Thyroid gland (tissue), 4 donors: Measurements from ENCODE around the gene SUCLG2. TPM values are rescaled to one million over a fixed set of nuclear protein-coding genes. Genes with fewer than 3 reads are reported as not detected.

Experiments
- DNase-seq, 2 donors: peaks; one replicate each; pipeline ENCODE4 v3.0.0-alpha.2; 2019
- H3K27ac ChIP-seq, 3 donors: fragments of 200-600 bp; sonication (generic); 1 replicate in 2 of 3; 2 replicates in 1 of 3; pipeline ENCODE4 v1.5.1; 2016 to 2019; ENCODE audit warnings: mild to moderate bottlenecking in 1 of 3, moderate library complexity in 1 of 3
- H3K27me3 ChIP-seq: fragments of 200-600 bp; sonication (generic); one replicate; pipeline ENCODE4 v1.5.1; 2019
- H3K36me3 ChIP-seq, 2 donors: fragments of 200-600 bp; sonication (generic); one replicate each; pipeline ENCODE4 v1.5.1; 2016 to 2019
- H3K4me1 ChIP-seq, 2 donors: fragments of 200-600 bp; sonication (generic); one replicate each; pipeline ENCODE4 v1.5.1; 2017 to 2019
- H3K4me3 ChIP-seq, 3 donors: fragments of 200-600 bp; sonication (generic); replicated peaks in 1 of 3; 1 replicate in 2 of 3; 2 replicates in 1 of 3; pipeline ENCODE4 v1.5.1; 2016; ENCODE audit warnings: mild to moderate bottlenecking in 1 of 3
- H3K9me3 ChIP-seq: fragments of 200-600 bp; sonication (generic); one replicate; pipeline ENCODE4 v1.5.1; 2017
- POLR2A ChIP-seq, 2 donors: fragments of 450-650 bp; IDR thresholded peaks; one replicate each; pipeline ENCODE4 v1.6.1; 2017; ENCODE audit warnings: antibody characterized with exemption in 2 of 2, mild to moderate bottlenecking in 2 of 2, moderate library complexity in 1 of 2
- WGBS, 2 donors: methylation state at CpG; one replicate each; pipeline ENCODE4 v1.1.5; 2017; 5-methylcytosine and 5-hydroxymethylcytosine counted together
- intact Hi-C: fragments of 100-400 bp; cut with DNase I; formaldehyde crosslinking; loops from one replicate; pipeline ENCODE4 v1.15.1; 2023
- total RNA-seq, 4 donors: library from RNA; depleted of rRNA; stranded (reverse); fragments of >200 nt; gene quantifications; one replicate each; pipeline ENCODE4 v1.2.3, GENCODE V29; 2016
- TF ChIP-seq, protein P1 (sequence below), 6 experiments: fragments of 200-600 bp in 3 of 6; fragments of 450-650 bp in 3 of 6; sonication (generic) in 3 of 6; IDR thresholded peaks; one replicate each; pipeline ENCODE4 v1.5.1; 2016 to 2019; ENCODE audit warnings: antibody characterized with exemption in 6 of 6, mild to moderate bottlenecking in 2 of 6, inconsistent platforms in 1 of 6, moderate library complexity in 1 of 6

The SUCLG2 gene
- total RNA-seq, 4 donors from 2014 or later: 64.4 to 70.9 (median 70.7) TPM

GRCh38 chr3:67691207-67691606 lies 36.8 kb upstream of the SUCLG2 start:
- intact Hi-C loops: no loop called here
- H3K27me3 ChIP-seq: no peaks in the 10 kb centered on the region
- whole genome bisulfite sequencing, 2 donors: 81 to 82% methylated on average over 1 of the region's 1 CpG

GRCh38 chr3:67689806-67690205 lies 35.4 kb upstream of the SUCLG2 start:
- no peak overlapping the region for H3K27ac ChIP-seq
- no peaks in the 10 kb centered on the region for H3K9me3 ChIP-seq
- H3K4me3 ChIP-seq: no peak overlapping the region
- H3K4me1 ChIP-seq: no peaks in the 10 kb centered on the region
- intact Hi-C loops: no loop called here
- no peaks in the 10 kb centered on the region for H3K27me3 ChIP-seq
- TF ChIP-seq, protein P1, sequence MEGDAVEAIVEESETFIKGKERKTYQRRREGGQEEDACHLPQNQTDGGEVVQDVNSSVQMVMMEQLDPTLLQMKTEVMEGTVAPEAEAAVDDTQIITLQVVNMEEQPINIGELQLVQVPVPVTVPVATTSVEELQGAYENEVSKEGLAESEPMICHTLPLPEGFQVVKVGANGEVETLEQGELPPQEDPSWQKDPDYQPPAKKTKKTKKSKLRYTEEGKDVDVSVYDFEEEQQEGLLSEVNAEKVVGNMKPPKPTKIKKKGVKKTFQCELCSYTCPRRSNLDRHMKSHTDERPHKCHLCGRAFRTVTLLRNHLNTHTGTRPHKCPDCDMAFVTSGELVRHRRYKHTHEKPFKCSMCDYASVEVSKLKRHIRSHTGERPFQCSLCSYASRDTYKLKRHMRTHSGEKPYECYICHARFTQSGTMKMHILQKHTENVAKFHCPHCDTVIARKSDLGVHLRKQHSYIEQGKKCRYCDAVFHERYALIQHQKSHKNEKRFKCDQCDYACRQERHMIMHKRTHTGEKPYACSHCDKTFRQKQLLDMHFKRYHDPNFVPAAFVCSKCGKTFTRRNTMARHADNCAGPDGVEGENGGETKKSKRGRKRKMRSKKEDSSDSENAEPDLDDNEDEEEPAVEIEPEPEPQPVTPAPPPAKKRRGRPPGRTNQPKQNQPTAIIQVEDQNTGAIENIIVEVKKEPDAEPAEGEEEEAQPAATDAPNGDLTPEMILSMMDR (IDR thresholded peaks at IDR 0.05): no peak
- TF ChIP-seq POLR2A (IDR thresholded peaks at IDR 0.05): no peak
- no peak for DNase-seq
- WGBS, 2 donors: 88 to 90% methylated on average over 1 of the region's 1 CpG
- H3K36me3 ChIP-seq: no peaks in the 10 kb centered on the region

More at GRCh38 chr3:67691207-67691606, 36.8 kb upstream of the SUCLG2 start:
- Histone ChIP-seq H3K36me3 (no peaks in the 10 kb centered on the region), H3K4me3 (no peak overlapping the region), H3K9me3 (no peaks in the 10 kb centered on the region), H3K4me1 (no peaks in the 10 kb centered on the region), H3K27ac (no peak overlapping the region)
- no peak for DNase-seq
- TF ChIP-seq POLR2A (IDR thresholded peaks at IDR 0.05): no peak
- TF ChIP-seq, protein P1 (IDR thresholded peaks at IDR 0.05): no peak

DNA sequence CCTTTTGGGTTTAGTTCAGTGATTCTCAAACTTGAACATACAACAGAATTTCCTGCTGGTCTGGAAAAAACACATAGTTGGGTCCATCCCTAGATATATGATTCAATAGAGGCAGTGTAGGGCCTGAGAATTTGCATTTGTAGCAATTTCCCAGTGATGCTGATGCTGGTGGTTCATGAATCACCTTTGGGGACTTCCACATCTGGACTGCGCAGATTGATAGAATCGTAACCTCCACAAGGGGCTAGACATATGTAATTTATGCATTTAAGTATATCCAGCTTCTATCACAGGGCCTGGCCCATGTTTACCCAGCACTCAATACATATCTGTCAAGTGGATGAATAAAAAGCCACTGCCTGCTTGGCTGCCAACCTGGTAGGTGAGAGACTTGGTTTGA lies 33.8 kb upstream of the SUCLG2 start:
- Histone ChIP-seq H3K4me3 (no peak overlapping the region), H3K9me3 (no peaks in the 10 kb centered on the region), H3K27ac (no peak overlapping the region), H3K4me1 (no peaks in the 10 kb centered on the region), H3K27me3 (no peaks in the 10 kb centered on the region), H3K36me3 (no peaks in the 10 kb centered on the region)
- intact Hi-C loops: no loop called here
- DNase-seq: no peak
- WGBS, 2 donors: 95 to 100% methylated on average over 2 of the region's 2 CpGs
- TF ChIP-seq POLR2A (IDR thresholded peaks at IDR 0.05): no peak
- TF ChIP-seq, protein P1 (IDR thresholded peaks at IDR 0.05): no peak

DNA sequence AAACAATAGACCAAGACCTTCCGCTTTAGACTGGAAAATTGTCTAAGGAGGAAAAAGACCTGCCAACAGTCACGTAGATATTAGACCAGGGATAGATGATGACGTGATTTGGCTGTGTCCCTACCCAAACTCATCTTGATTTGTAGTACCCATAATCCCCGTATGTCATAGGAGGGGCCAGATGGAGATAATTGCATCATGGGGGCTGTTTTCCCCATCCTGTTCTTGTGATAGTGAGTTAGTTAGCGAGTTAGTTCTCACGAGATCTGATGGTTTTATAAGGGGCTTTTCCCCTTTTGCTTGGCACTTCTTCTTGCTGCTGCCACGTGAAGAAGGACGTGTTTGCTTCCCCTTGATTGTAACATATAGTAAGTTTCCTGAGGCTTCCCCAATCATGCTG lies 31.7 kb upstream of the SUCLG2 start:
- DNase-seq: no peak
- Histone ChIP-seq H3K4me1 (no peaks in the 10 kb centered on the region), H3K36me3 (no peaks in the 10 kb centered on the region), H3K27me3 (no peaks in the 10 kb centered on the region), H3K27ac (no peak overlapping the region), H3K9me3 (no peaks in the 10 kb centered on the region), H3K4me3 (no peak overlapping the region)
- intact Hi-C loops: no loop called here
- TF ChIP-seq, protein P1 (IDR thresholded peaks at IDR 0.05): no peak
- TF ChIP-seq POLR2A (IDR thresholded peaks at IDR 0.05): no peak
- 84 to 89% methylated on average over 8 of the region's 8 CpGs for WGBS, 2 donors

GRCh38 chr3:67685499-67685898 lies 31.1 kb upstream of the SUCLG2 start:
- no peak for DNase-seq
- no peaks in the 10 kb centered on the region for H3K4me1 ChIP-seq
- H3K9me3 ChIP-seq: no peaks in the 10 kb centered on the region
- H3K27me3 ChIP-seq: no peaks in the 10 kb centered on the region
- no peak overlapping the region for H3K27ac ChIP-seq
- no peaks in the 10 kb centered on the region for H3K36me3 ChIP-seq
- intact Hi-C loops: no loop called here
- WGBS, 2 donors: 62 to 80% methylated on average over 1 of the region's 1 CpG
- no peak overlapping the region for H3K4me3 ChIP-seq
- TF ChIP-seq, protein P1 (IDR thresholded peaks at IDR 0.05): no peak
- TF ChIP-seq POLR2A (IDR thresholded peaks at IDR 0.05): no peak
